NCI-H187 treated with DMSO at 0.1 percent for 48 hours (cell line): ENCODE data around the gene CHST8.

Source experiments
- DNase-seq: peaks from one replicate; lab custom pipeline; 2025; lab: John Stamatoyannopoulos, UW

Gene CHST8

GRCh38 chr19:33717878-33718277 lies 96.1 kb downstream of the CHST8 start:
- DNase-seq, result no peak

- no peak for DNase-seq
Observed at GRCh38 chr19:33718651-33719254, 97.0 kb downstream of the CHST8 start.

GRCh38 chr19:33719366-33720154 lies 97.8 kb downstream of the CHST8 start:
- DNase-seq, result no peak

GRCh38 chr19:33720155-33720493 lies 98.4 kb downstream of the CHST8 start:
- DNase-seq, result no peak

GRCh38 chr19:33720691-33721682 lies 99.2 kb downstream of the CHST8 start:
- no peak for DNase-seq

- no peak for DNase-seq
Observed at GRCh38 chr19:33721735-33722297, 100.1 kb downstream of the CHST8 start.

GRCh38 chr19:33722456-33723239 lies 100.9 kb downstream of the CHST8 start:
- DNase-seq, result no peak

GRCh38 chr19:33723512-33723911 lies 101.8 kb downstream of the CHST8 start:
- DNase-seq, result no peak

- DNase-seq, result no peak
Observed at GRCh38 chr19:33724021-33724720, 102.4 kb downstream of the CHST8 start.

GRCh38 chr19:33724721-33725060 lies 102.9 kb downstream of the CHST8 start:
- DNase-seq, result no peak

GRCh38 chr19:33725567-33725966 lies 103.8 kb downstream of the CHST8 start:
- DNase-seq, result no peak

- DNase-seq, result no peak
Observed at GRCh38 chr19:33726756-33727155, 105.0 kb downstream of the CHST8 start.

- DNase-seq, result no peak
Observed at GRCh38 chr19:33727331-33727998, 105.7 kb downstream of the CHST8 start.

GRCh38 chr19:33728141-33728540 lies 106.4 kb downstream of the CHST8 start:
- DNase-seq, result no peak

GRCh38 chr19:33730858-33731607 lies 109.3 kb downstream of the CHST8 start:
- DNase-seq, result no peak

GRCh38 chr19:33731881-33732280 lies 110.1 kb downstream of the CHST8 start:
- no peak for DNase-seq

GRCh38 chr19:33734913-33735312 lies 113.2 kb downstream of the CHST8 start:
- DNase-seq, result no peak

GRCh38 chr19:33736158-33736557 lies 114.4 kb downstream of the CHST8 start:
- DNase-seq, result no peak

GRCh38 chr19:33736787-33737186 lies 115.0 kb downstream of the CHST8 start:
- DNase-seq, result no peak
